ENCODE measurements around the gene IFI27L2. TPM values are rescaled to one million over a fixed set of nuclear protein-coding genes. Genes with fewer than 3 reads are reported as not detected.

IFI27L2 gene
- total RNA-seq, 4 donors from 2014 or later, result 32.8 to 108 (median 74.6) TPM; not detected in 1

DNA sequence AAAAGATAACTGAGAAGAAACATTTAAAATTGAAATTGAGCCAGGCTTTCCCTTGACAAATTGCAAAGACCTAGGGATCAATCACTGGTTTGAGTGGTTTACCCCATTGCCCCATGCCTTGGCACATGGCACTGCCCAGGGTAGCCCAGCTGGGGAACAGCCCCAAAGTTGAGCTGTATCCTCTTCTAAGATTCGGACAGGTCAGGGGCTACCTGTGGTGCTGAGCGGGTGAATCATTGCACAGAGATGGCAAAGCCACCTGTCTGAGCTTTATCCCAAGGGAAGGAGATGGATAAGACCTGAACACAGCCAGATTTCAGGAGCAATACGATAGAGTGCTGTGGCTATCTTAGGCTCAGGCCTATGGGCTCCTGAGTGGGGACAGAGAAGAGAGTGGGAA, 7.0 kb downstream of the IFI27L2 start:
- DNase-seq, result no peak
- intact Hi-C loops (cut with DNase I; ENCODE audit: low total_unique reads) (no loop called here), in situ Hi-C loops (cut with MboI; ENCODE audit: low pct_ligation_motif_present in 1 of 4, low pct_unique_long_range_greater_than_20kb in 1 of 4, low sequenced_read_pairs in 3 of 4) (no loop called here)
- whole genome bisulfite sequencing, 2 donors (ENCODE audit: low coverage in 1 of 2), result 0 to 90% methylated on average over 1 to 3 of the region's 3 CpGs
- Histone ChIP-seq H3K27ac (no peak overlapping the region), H3K36me3 (no peaks in the 10 kb centered on the region), H3K9me3 (peaks cover 0 to 6% of the 10 kb centered on the region in 2 donors), H3K27me3 (no peaks in the 10 kb centered on the region), H3K4me1 (no peaks in the 10 kb centered on the region), H3K4me3 (no peak overlapping the region)
- TF ChIP-seq EP300 (IDR thresholded peaks at IDR 0.05; ENCODE audit: low read depth) (no peak), POLR2A (IDR thresholded peaks at IDR 0.05) (no peak), POLR2AphosphoS5 (IDR thresholded peaks at IDR 0.05) (no peak), CTCF (IDR thresholded peaks at IDR 0.05) (no peak)

DNA sequence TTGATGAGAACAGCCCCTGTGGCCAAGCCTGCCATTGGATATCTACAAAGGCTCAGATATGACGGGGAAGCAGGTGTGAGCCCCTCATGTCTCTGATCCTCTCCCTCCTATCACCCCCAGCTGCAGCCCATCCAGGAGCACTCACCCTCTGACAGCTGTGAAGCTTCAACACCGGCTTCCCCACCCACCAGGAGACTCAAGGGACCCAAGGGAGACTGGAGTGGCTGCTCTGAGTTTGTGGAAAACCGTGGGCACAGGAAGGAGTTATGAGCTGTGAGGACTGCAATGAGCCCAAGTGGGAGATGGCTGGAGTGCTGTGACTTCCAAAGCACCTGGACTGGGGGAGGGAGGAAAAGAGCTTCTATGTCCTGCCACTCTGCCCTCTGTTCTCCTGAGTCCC, 7.9 kb downstream of the IFI27L2 start:
- 53% methylated on average over 3 of the region's 3 CpGs; no CpG with 5 or more reads in 1 of the 2 donors for WGBS, 2 donors (ENCODE audit: low coverage in 1 of 2)
- TF ChIP-seq POLR2A (IDR thresholded peaks at IDR 0.05) (no peak), POLR2AphosphoS5 (IDR thresholded peaks at IDR 0.05) (no peak), CTCF (IDR thresholded peaks at IDR 0.05) (no peak), EP300 (IDR thresholded peaks at IDR 0.05; ENCODE audit: low read depth) (no peak)
- Histone ChIP-seq H3K4me1 (no peaks in the 10 kb centered on the region), H3K27me3 (no peaks in the 10 kb centered on the region), H3K36me3 (no peaks in the 10 kb centered on the region), H3K4me3 (no peak overlapping the region), H3K9me3 (peaks cover 0 to 6% of the 10 kb centered on the region in 2 donors), H3K27ac (no peak overlapping the region)
- intact Hi-C loops (cut with DNase I; ENCODE audit: low total_unique reads) (no loop called here), in situ Hi-C loops (cut with MboI; ENCODE audit: low pct_ligation_motif_present in 1 of 4, low pct_unique_long_range_greater_than_20kb in 1 of 4, low sequenced_read_pairs in 3 of 4) (no loop called here)
- no peak for DNase-seq

DNA sequence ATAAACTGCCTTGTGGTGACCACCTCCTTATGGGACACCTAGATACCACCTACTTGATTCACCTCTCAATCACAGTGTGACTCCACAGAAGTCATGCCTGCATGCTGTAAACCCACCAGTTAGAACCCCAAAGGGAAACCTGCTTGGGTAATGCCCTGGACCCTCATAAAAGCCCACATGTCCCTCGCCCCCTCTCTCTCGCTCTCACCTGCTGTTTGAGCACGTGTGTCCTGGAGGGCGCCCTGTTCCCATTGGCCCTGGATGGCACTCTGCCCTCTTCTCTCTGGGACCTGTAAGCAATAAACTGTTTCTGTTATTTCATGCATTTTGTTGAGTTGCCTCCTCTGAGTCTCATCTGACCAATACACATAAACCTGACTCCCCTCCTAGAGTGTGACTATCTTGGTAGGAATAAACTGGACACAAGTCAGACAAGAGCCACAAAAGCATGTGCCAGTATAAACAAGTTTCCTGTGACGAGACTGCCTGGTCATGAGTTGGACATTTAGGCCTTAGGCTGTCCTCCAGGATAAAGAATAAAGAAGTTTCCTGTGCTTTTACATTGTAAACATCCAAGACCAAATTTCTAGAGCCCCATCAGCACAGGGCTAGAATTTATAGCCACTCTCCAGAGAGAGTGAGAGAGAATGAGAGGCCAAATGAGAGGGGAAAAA, 8.6 kb downstream of the IFI27L2 start:
- Histone ChIP-seq H3K9me3 (peaks cover 0 to 6% of the 10 kb centered on the region in 2 donors), H3K27ac (no peak overlapping the region), H3K27me3 (no peaks in the 10 kb centered on the region), H3K4me1 (no peaks in the 10 kb centered on the region), H3K36me3 (no peaks in the 10 kb centered on the region), H3K4me3 (no peak overlapping the region)
- DNase-seq, result no peak
- no peak for TF ChIP-seq POLR2A (IDR thresholded peaks at IDR 0.05)
- no peak for TF ChIP-seq POLR2AphosphoS5 (IDR thresholded peaks at IDR 0.05)
- TF ChIP-seq CTCF (IDR thresholded peaks at IDR 0.05), result no peak
- no peak for TF ChIP-seq EP300 (IDR thresholded peaks at IDR 0.05; ENCODE audit: low read depth)
- intact Hi-C loops (cut with DNase I; ENCODE audit: low total_unique reads) (no loop called here), in situ Hi-C loops (cut with MboI; ENCODE audit: low pct_ligation_motif_present in 1 of 4, low pct_unique_long_range_greater_than_20kb in 1 of 4, low sequenced_read_pairs in 3 of 4) (no loop called here)
- WGBS, 2 donors (ENCODE audit: low coverage in 1 of 2), result 82% methylated on average over 5 of the region's 5 CpGs; no CpG with 5 or more reads in 1 of the 2 donors

DNA sequence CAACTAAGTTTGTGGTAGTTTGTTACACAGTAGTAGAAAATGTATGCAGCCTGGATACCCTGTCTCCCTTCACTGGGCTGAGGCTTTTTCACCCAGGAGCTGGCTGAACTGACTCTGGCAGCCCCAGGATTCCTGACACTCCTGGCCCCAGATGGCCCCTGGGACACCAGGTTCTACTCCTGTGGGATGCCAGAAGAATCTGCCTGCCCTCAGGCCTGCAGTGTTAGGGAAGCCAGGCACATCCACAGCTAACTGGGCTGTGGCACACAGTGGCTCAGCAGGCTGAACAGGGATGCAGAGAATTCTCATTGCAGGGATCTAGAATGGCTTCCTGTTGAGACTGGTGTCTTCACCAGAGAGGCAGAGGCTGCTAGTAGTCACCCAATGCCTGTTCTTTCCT, 10.3 kb downstream of the IFI27L2 start:
- Histone ChIP-seq H3K27me3 (no peaks in the 10 kb centered on the region), H3K4me3 (no peak overlapping the region), H3K4me1 (peaks cover 3 to 17% (median 11%) of the 10 kb centered on the region in 4 donors), H3K36me3 (no peaks in the 10 kb centered on the region), H3K9me3 (peaks cover 0 to 6% of the 10 kb centered on the region in 2 donors), H3K27ac (no peak overlapping the region)
- intact Hi-C loops (cut with DNase I; ENCODE audit: low total_unique reads) (no loop called here), in situ Hi-C loops (cut with MboI; ENCODE audit: low pct_ligation_motif_present in 1 of 4, low pct_unique_long_range_greater_than_20kb in 1 of 4, low sequenced_read_pairs in 3 of 4) (no loop called here)
- TF ChIP-seq POLR2A (IDR thresholded peaks at IDR 0.05) (no peak), POLR2AphosphoS5 (IDR thresholded peaks at IDR 0.05) (no peak), EP300 (IDR thresholded peaks at IDR 0.05; ENCODE audit: low read depth) (no peak), CTCF (IDR thresholded peaks at IDR 0.05) (no peak)
- DNase-seq, result no peak

Data from transverse colon (tissue), 4 donors.